ENCODE results near the gene RAB26.
"Not testable (repeated sequence)": the region's sequence is repeated elsewhere in the genome, so short reads cannot be mapped to it uniquely, and the experiment has no call there.

GRCh38 chr16:2124694-2125444 is 23.6 kb upstream of the RAB26 start:
- TF ChIP-seq EZH2 (IDR thresholded peaks at IDR 0.05; ENCODE audit: low read length); CTCF (optimal IDR thresholded peaks at IDR 0.05 in 1 of 3, IDR thresholded peaks at IDR 0.05 in 1 of 3, conservative IDR thresholded peaks at IDR 0.05 in 1 of 3; ENCODE audit: extremely low read depth in 1 of 3, insufficient read depth in 2 of 3, low read length in 3 of 3): not testable (repeated sequence)
